Thoracic aorta (tissue), 2 donors: ENCODE measurements around the gene TFG. TPM values are rescaled to one million over a fixed set of nuclear protein-coding genes. Genes with fewer than 3 reads are reported as not detected.

Experiments used
- ATAC-seq: fragments of 150-250 bp; one replicate; pipeline ENCODE4 v1.8.0; 2017; ENCODE audit warnings: low read depth; ENCODE audit not compliant: insufficient number of reproducible peaks, low FRiP score
- DNase-seq: peaks from one replicate; pipeline ENCODE4 v3.0.0-alpha.2; 2020; ENCODE audit warnings: low spot score
- H3K27ac ChIP-seq, 2 donors: fragments of 200-600 bp; sonication (generic); 1 replicate in 1 of 2; 2 replicates in 1 of 2; pipeline ENCODE4 v1.5.1; 2016; ENCODE audit warnings: mild to moderate bottlenecking in 2 of 2, moderate library complexity in 2 of 2
- H3K27me3 ChIP-seq: fragments of 200-600 bp; sonication (generic); replicated peaks from 2 replicates; pipeline ENCODE4 v1.6.0; 2016; ENCODE audit warnings: mild to moderate bottlenecking; ENCODE audit not compliant: insufficient read depth
- H3K36me3 ChIP-seq: fragments of 200-600 bp; sonication (generic); one replicate; pipeline ENCODE4 v1.5.1; 2016
- H3K4me1 ChIP-seq, 2 donors: fragments of 200-600 bp; sonication (generic); 1 replicate in 1 of 2; 2 replicates in 1 of 2; pipeline versions ENCODE4 v1.5.1 to v1.6.0; 2016; ENCODE audit warnings: low read depth in 2 of 2, mild to moderate bottlenecking in 1 of 2; ENCODE audit not compliant: control insufficient read depth in 1 of 2
- H3K4me3 ChIP-seq: fragments of 200-600 bp; sonication (generic); 2 replicates; pipeline ENCODE4 v1.5.1; 2016; ENCODE audit warnings: mild to moderate bottlenecking
- H3K9me3 ChIP-seq: fragments of 200-600 bp; sonication (generic); 2 replicates; pipeline ENCODE4 v1.5.1; 2016
- total RNA-seq, 2 donors: library from RNA; depleted of rRNA; stranded (reverse); fragments of >200 nt; gene quantifications; one replicate each; pipeline versions ENCODE4 v1.1.0 to v1.2.3, GENCODE V29; 2016
- TF ChIP-seq, protein P1 (sequence below): fragments of 200-600 bp; sonication (generic); IDR thresholded peaks from one replicate; pipeline ENCODE4 v1.5.1; 2019; ENCODE audit warnings: antibody characterized with exemption

The TFG gene
- total RNA-seq, 2 donors from 2014 or later, result 70.1 to 86.7 TPM

DNA sequence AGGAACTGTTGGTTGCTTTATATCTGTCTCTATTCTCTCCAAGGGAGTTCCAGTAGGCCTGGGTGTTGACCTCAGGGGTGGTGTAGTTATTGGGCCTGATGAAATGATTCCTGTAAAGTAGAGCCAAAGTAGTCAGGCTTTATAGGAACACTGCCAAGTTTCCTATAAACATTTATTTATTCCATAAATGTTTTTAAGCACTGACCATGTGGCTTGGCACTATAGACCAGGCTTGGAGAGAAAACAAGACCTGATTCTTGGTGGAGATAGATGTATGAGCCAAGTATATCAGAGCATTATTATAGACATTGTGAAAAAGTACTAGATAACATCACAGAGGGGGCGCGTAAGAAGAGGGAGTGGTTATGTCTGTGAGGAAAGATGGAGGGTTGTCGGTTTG lies 65.9 kb downstream of the TFG start:
- TF ChIP-seq, protein P1, sequence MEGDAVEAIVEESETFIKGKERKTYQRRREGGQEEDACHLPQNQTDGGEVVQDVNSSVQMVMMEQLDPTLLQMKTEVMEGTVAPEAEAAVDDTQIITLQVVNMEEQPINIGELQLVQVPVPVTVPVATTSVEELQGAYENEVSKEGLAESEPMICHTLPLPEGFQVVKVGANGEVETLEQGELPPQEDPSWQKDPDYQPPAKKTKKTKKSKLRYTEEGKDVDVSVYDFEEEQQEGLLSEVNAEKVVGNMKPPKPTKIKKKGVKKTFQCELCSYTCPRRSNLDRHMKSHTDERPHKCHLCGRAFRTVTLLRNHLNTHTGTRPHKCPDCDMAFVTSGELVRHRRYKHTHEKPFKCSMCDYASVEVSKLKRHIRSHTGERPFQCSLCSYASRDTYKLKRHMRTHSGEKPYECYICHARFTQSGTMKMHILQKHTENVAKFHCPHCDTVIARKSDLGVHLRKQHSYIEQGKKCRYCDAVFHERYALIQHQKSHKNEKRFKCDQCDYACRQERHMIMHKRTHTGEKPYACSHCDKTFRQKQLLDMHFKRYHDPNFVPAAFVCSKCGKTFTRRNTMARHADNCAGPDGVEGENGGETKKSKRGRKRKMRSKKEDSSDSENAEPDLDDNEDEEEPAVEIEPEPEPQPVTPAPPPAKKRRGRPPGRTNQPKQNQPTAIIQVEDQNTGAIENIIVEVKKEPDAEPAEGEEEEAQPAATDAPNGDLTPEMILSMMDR, result no peak
- H3K4me1 ChIP-seq, result peaks cover 0 to 8% of the 10 kb centered on the region in 2 donors
- no peak for ATAC-seq
- H3K36me3 ChIP-seq, result peaks cover 5% of the 10 kb centered on the region
- H3K27ac ChIP-seq, result no peak overlapping the region
- H3K9me3 ChIP-seq, result no peaks in the 10 kb centered on the region
- no peak overlapping the region for H3K4me3 ChIP-seq
- H3K27me3 ChIP-seq, result no peaks in the 10 kb centered on the region
- DNase-seq, result no peak

DNA sequence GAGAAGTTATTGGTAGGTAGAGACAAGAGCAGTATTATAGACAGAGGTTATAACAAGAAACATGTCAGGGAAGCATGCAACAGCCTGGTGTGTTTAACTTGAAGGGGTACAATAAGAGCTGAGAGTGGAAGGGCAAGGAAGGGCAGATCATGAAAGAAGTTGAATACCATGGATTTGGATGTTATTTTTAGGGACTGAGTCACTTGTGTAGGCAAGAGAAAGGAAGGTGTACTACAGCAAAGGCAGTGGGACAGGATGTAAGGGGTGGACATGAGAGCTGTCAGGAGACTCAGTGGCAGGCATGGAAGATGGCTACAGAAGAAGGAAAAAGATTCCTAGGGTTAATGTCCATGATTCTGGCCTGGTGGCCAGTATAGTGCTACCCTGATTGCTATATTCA lies 66.4 kb downstream of the TFG start:
- no peak overlapping the region for H3K4me3 ChIP-seq
- peaks cover 5% of the 10 kb centered on the region for H3K36me3 ChIP-seq
- H3K9me3 ChIP-seq, result no peaks in the 10 kb centered on the region
- DNase-seq, result no peak
- TF ChIP-seq, protein P1, result no peak
- H3K27me3 ChIP-seq, result no peaks in the 10 kb centered on the region
- peaks cover 0 to 10% of the 10 kb centered on the region in 2 donors for H3K4me1 ChIP-seq
- ATAC-seq, result no peak
- H3K27ac ChIP-seq, result no peak overlapping the region

DNA sequence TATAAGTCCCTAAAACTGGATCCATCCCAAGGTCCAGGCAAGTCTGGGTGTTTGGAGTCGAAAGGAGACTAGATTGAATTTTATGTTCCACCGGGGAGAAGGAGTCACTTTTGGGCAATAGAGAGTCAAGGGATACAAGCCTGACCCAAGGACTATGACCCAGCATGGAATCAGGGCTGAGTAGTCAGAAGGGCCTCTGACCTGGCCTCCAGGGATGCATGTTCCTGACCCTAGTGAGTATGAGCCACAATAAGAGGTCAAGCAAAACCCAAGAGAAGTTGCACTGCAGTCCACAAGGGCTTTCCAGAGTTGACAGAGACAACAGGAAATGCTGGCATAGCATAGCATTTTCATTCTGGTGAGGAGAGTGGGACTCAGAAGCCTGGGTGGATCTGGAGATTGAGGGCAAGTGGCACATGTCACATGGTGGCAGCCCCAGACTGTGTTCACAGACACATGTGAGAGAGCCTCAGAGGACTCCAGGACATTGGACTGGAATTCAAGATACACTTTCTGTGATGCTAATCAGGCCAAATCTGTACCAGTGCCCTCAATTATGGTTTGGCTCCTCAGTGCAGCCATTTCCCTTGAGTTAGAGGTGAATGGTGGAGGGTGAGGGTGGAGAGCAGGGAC lies 66.9 kb downstream of the TFG start:
- no peak for DNase-seq
- Histone ChIP-seq H3K4me3 (no peak overlapping the region), H3K9me3 (no peaks in the 10 kb centered on the region), H3K27ac (no peak overlapping the region), H3K27me3 (no peaks in the 10 kb centered on the region), H3K4me1 (peaks cover 0 to 10% of the 10 kb centered on the region in 2 donors), H3K36me3 (peaks cover 5% of the 10 kb centered on the region)
- TF ChIP-seq, protein P1, result no peak
- no peak for ATAC-seq

DNA sequence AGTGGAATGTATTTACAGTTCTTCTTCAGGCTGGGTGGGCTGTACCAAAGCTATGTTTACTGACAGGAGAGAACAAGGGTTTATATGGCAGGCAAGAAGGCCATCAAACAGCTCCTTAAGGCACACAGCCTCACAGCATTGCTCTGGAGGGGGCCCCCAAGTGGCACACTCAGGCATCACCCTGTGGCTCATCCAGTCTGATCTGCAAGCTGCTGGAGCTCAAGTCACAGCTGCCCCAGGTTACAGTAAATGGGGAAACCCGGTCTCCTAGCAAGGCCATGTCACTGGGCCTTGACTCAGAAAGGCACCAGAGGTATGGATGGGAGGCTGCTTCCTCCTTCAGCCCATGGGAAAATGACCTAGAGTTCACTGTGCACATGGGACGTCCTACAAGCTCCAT lies 67.5 kb downstream of the TFG start:
- no peak for DNase-seq
- peaks cover 5% of the 10 kb centered on the region for H3K36me3 ChIP-seq

DNA sequence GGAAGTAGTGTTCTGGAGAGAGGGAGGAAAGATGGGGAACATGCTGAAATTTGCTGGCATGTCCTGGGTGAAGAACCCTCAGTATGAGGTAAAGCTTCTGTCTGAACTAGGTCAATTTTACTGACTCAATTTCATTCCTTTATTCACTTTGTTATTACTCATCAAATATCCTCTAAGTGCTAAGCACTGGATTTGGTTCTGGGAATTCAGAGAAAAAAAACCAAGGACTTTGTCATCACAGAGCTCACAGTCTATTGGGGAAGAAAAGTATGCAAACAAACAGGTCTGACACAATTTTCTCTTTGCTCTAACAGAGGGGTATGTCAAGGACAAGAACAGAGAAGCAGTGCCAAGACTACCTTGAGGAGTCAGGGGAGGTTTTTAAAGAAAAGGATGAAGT lies 68.0 kb downstream of the TFG start:
- no peak overlapping the region for H3K27ac ChIP-seq
- peaks cover 5% of the 10 kb centered on the region for H3K36me3 ChIP-seq
- no peaks in the 10 kb centered on the region for H3K9me3 ChIP-seq
- no peaks in the 10 kb centered on the region for H3K27me3 ChIP-seq
- no peak overlapping the region for H3K4me3 ChIP-seq
- no peak for DNase-seq
- ATAC-seq, result no peak
- peaks cover 0 to 10% of the 10 kb centered on the region in 2 donors for H3K4me1 ChIP-seq
- TF ChIP-seq, protein P1, result no peak

More for the DNA sequence above, 67.5 kb downstream of the TFG start:
- H3K27me3 ChIP-seq, result no peaks in the 10 kb centered on the region
- no peak for ATAC-seq
- TF ChIP-seq, protein P1, result no peak
- no peak overlapping the region for H3K4me3 ChIP-seq
- H3K4me1 ChIP-seq, result peaks cover 0 to 10% of the 10 kb centered on the region in 2 donors
- H3K27ac ChIP-seq, result no peak overlapping the region
- no peaks in the 10 kb centered on the region for H3K9me3 ChIP-seq
